Measurements from ENCODE around the gene RAET1L.

The RAET1L gene

GRCh38 chr6:150043501-150044412, 18.4 kb upstream of the RAET1L start:
- H3K36me3 ChIP-seq (ENCODE audit: control insufficient read depth, low read depth, low read length): no peaks in the 10 kb centered on the region
- H3K27me3 ChIP-seq (ENCODE audit: control insufficient read depth, insufficient read depth, low read length): peaks cover 30% of the 10 kb centered on the region
- H3K9ac ChIP-seq (ENCODE audit: low read length): no peak overlapping the region
- no peak overlapping the region for H3K27ac ChIP-seq (ENCODE audit: low read length)
- no peaks in the 10 kb centered on the region for H3K9me3 ChIP-seq (ENCODE audit: control insufficient read depth, low read depth, low read length)
- H3K4me3 ChIP-seq (ENCODE audit: low read length): no peak overlapping the region
- H3K4me1 ChIP-seq (ENCODE audit: control insufficient read depth, low read depth, low read length): no peaks in the 10 kb centered on the region

- H3K9me3 ChIP-seq (ENCODE audit: control insufficient read depth, low read depth, low read length): no peaks in the 10 kb centered on the region
- H3K27ac ChIP-seq (ENCODE audit: low read length): no peak overlapping the region
- H3K36me3 ChIP-seq (ENCODE audit: control insufficient read depth, low read depth, low read length): no peaks in the 10 kb centered on the region
- H3K4me1 ChIP-seq (ENCODE audit: control insufficient read depth, low read depth, low read length): no peaks in the 10 kb centered on the region
- H3K4me3 ChIP-seq (ENCODE audit: low read length): no peak overlapping the region
- H3K9ac ChIP-seq (ENCODE audit: low read length): no peak overlapping the region
- H3K27me3 ChIP-seq (ENCODE audit: control insufficient read depth, insufficient read depth, low read length): peaks cover 36% of the 10 kb centered on the region
Observed at GRCh38 chr6:150043096-150043495, 17.8 kb upstream of the RAET1L start.

- H3K36me3 ChIP-seq (ENCODE audit: control insufficient read depth, low read depth, low read length): no peaks in the 10 kb centered on the region
- peaks cover 82% of the 10 kb centered on the region for H3K27me3 ChIP-seq (ENCODE audit: control insufficient read depth, insufficient read depth, low read length)
- H3K4me3 ChIP-seq (ENCODE audit: low read length): peak overlapping the region; percentile 48
- no peaks in the 10 kb centered on the region for H3K9me3 ChIP-seq (ENCODE audit: control insufficient read depth, low read depth, low read length)
- H3K9ac ChIP-seq (ENCODE audit: low read length): no peak overlapping the region
- no peak overlapping the region for H3K27ac ChIP-seq (ENCODE audit: low read length)
- H3K4me1 ChIP-seq (ENCODE audit: control insufficient read depth, low read depth, low read length): no peaks in the 10 kb centered on the region
Observed at GRCh38 chr6:150038202-150039062, 13.1 kb upstream of the RAET1L start.

DNA sequence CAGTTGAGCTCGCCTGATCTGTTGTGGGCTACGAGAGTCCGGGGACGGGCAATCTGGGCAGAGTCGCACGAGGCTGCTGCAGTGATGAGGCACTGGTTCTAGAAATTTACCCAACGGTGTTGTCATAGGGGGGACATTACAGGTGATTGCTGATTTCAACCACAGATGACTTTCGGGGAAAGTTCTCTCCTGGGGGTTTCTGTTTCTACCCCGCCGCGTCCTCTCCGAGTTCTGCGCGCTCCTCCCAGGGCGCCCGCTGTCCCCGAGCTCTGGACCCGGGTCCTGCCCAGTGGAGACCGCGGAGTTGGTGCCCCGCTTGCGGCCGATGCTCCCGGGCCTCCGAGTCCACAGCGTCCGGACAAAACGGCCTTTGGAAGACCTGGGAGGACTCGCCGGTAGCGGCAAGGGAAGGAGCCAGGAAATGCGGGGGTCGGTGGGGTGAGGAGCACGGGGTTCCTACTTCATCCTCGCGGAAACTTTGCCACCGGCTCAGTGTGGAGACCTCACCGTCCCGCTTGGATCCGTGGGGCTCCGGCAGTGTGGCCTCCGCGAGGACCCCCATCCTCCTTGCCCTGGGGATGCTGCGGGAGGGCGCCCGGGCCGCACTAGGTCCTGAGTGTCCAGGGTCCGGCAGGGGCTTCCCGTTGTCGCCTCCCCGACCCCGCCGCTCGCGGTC, 12.3 kb upstream of the RAET1L start:
- Histone ChIP-seq H3K9me3 (ENCODE audit: control insufficient read depth, low read depth, low read length) (no peaks in the 10 kb centered on the region), H3K36me3 (ENCODE audit: control insufficient read depth, low read depth, low read length) (no peaks in the 10 kb centered on the region), H3K4me1 (ENCODE audit: control insufficient read depth, low read depth, low read length) (no peaks in the 10 kb centered on the region), H3K27ac (ENCODE audit: low read length) (no peak overlapping the region), H3K9ac (ENCODE audit: low read length) (no peak overlapping the region), H3K27me3 (ENCODE audit: control insufficient read depth, insufficient read depth, low read length) (peaks cover 87% of the 10 kb centered on the region), H3K4me3 (ENCODE audit: low read length) (peak overlapping the region; percentile 48)

- Histone ChIP-seq H3K9ac (ENCODE audit: low read length) (no peak overlapping the region), H3K27me3 (ENCODE audit: control insufficient read depth, insufficient read depth, low read length) (peaks cover 81% of the 10 kb centered on the region), H3K4me3 (ENCODE audit: low read length) (no peak overlapping the region), H3K36me3 (ENCODE audit: control insufficient read depth, low read depth, low read length) (no peaks in the 10 kb centered on the region), H3K4me1 (ENCODE audit: control insufficient read depth, low read depth, low read length) (no peaks in the 10 kb centered on the region), H3K9me3 (ENCODE audit: control insufficient read depth, low read depth, low read length) (no peaks in the 10 kb centered on the region), H3K27ac (ENCODE audit: low read length) (no peak overlapping the region)
Observed at GRCh38 chr6:150036081-150036480, 10.7 kb upstream of the RAET1L start.

- no peak overlapping the region for H3K4me3 ChIP-seq (ENCODE audit: low read length)
- H3K4me1 ChIP-seq (ENCODE audit: control insufficient read depth, low read depth, low read length): no peaks in the 10 kb centered on the region
- no peaks in the 10 kb centered on the region for H3K9me3 ChIP-seq (ENCODE audit: control insufficient read depth, low read depth, low read length)
- peaks cover 53% of the 10 kb centered on the region for H3K27me3 ChIP-seq (ENCODE audit: control insufficient read depth, insufficient read depth, low read length)
- no peak overlapping the region for H3K9ac ChIP-seq (ENCODE audit: low read length)
- no peak overlapping the region for H3K27ac ChIP-seq (ENCODE audit: low read length)
- no peaks in the 10 kb centered on the region for H3K36me3 ChIP-seq (ENCODE audit: control insufficient read depth, low read depth, low read length)
Observed at GRCh38 chr6:150033207-150033771, 8.0 kb upstream of the RAET1L start.

- no peak overlapping the region for H3K9ac ChIP-seq (ENCODE audit: low read length)
- H3K4me1 ChIP-seq (ENCODE audit: control insufficient read depth, low read depth, low read length): no peaks in the 10 kb centered on the region
- H3K36me3 ChIP-seq (ENCODE audit: control insufficient read depth, low read depth, low read length): no peaks in the 10 kb centered on the region
- no peaks in the 10 kb centered on the region for H3K9me3 ChIP-seq (ENCODE audit: control insufficient read depth, low read depth, low read length)
- H3K27ac ChIP-seq (ENCODE audit: low read length): no peak overlapping the region
- H3K4me3 ChIP-seq (ENCODE audit: low read length): no peak overlapping the region
- H3K27me3 ChIP-seq (ENCODE audit: control insufficient read depth, insufficient read depth, low read length): peaks cover 46% of the 10 kb centered on the region
Observed at GRCh38 chr6:150032598-150032997, 7.3 kb upstream of the RAET1L start.

GRCh38 chr6:150030611-150031010, 5.3 kb upstream of the RAET1L start:
- no peaks in the 10 kb centered on the region for H3K36me3 ChIP-seq (ENCODE audit: control insufficient read depth, low read depth, low read length)
- no peak overlapping the region for H3K9ac ChIP-seq (ENCODE audit: low read length)
- no peaks in the 10 kb centered on the region for H3K9me3 ChIP-seq (ENCODE audit: control insufficient read depth, low read depth, low read length)
- no peak overlapping the region for H3K4me3 ChIP-seq (ENCODE audit: low read length)
- peaks cover 26% of the 10 kb centered on the region for H3K27me3 ChIP-seq (ENCODE audit: control insufficient read depth, insufficient read depth, low read length)
- no peak overlapping the region for H3K27ac ChIP-seq (ENCODE audit: low read length)
- H3K4me1 ChIP-seq (ENCODE audit: control insufficient read depth, low read depth, low read length): no peaks in the 10 kb centered on the region

- peaks cover 17% of the 10 kb centered on the region for H3K27me3 ChIP-seq (ENCODE audit: control insufficient read depth, insufficient read depth, low read length)
- H3K36me3 ChIP-seq (ENCODE audit: control insufficient read depth, low read depth, low read length): no peaks in the 10 kb centered on the region
- H3K9ac ChIP-seq (ENCODE audit: low read length): no peak overlapping the region
- no peaks in the 10 kb centered on the region for H3K9me3 ChIP-seq (ENCODE audit: control insufficient read depth, low read depth, low read length)
- H3K4me1 ChIP-seq (ENCODE audit: control insufficient read depth, low read depth, low read length): no peaks in the 10 kb centered on the region
- no peak overlapping the region for H3K27ac ChIP-seq (ENCODE audit: low read length)
- H3K4me3 ChIP-seq (ENCODE audit: low read length): no peak overlapping the region
Observed at GRCh38 chr6:150029749-150030148, 4.4 kb upstream of the RAET1L start.

- H3K9ac ChIP-seq (ENCODE audit: low read length): no peak overlapping the region
- peaks cover 13% of the 10 kb centered on the region for H3K27me3 ChIP-seq (ENCODE audit: control insufficient read depth, insufficient read depth, low read length)
- no peak overlapping the region for H3K4me3 ChIP-seq (ENCODE audit: low read length)
- H3K36me3 ChIP-seq (ENCODE audit: control insufficient read depth, low read depth, low read length): no peaks in the 10 kb centered on the region
- H3K4me1 ChIP-seq (ENCODE audit: control insufficient read depth, low read depth, low read length): no peaks in the 10 kb centered on the region
- H3K27ac ChIP-seq (ENCODE audit: low read length): no peak overlapping the region
- H3K9me3 ChIP-seq (ENCODE audit: control insufficient read depth, low read depth, low read length): no peaks in the 10 kb centered on the region
Observed at GRCh38 chr6:150029276-150029675, 3.9 kb upstream of the RAET1L start.

GRCh38 chr6:150028799-150029198, 3.5 kb upstream of the RAET1L start:
- Histone ChIP-seq H3K9me3 (ENCODE audit: control insufficient read depth, low read depth, low read length) (no peaks in the 10 kb centered on the region), H3K9ac (ENCODE audit: low read length) (no peak overlapping the region), H3K27me3 (ENCODE audit: control insufficient read depth, insufficient read depth, low read length) (peaks cover 9% of the 10 kb centered on the region), H3K36me3 (ENCODE audit: control insufficient read depth, low read depth, low read length) (no peaks in the 10 kb centered on the region), H3K4me1 (ENCODE audit: control insufficient read depth, low read depth, low read length) (no peaks in the 10 kb centered on the region), H3K4me3 (ENCODE audit: low read length) (no peak overlapping the region), H3K27ac (ENCODE audit: low read length) (no peak overlapping the region)

Data from iPS-18a (cell line).